CD4-positive, alpha-beta T cell treated with Interferon alpha-2 for 1 hour (primary cell): Measurements from ENCODE around the gene DAB2.

ENCODE experiments used
- DNase-seq, 2 donors: peaks; one replicate each; pipeline ENCODE4 v3.0.0-alpha.2; 2020 to 2022

The DAB2 gene

DNA sequence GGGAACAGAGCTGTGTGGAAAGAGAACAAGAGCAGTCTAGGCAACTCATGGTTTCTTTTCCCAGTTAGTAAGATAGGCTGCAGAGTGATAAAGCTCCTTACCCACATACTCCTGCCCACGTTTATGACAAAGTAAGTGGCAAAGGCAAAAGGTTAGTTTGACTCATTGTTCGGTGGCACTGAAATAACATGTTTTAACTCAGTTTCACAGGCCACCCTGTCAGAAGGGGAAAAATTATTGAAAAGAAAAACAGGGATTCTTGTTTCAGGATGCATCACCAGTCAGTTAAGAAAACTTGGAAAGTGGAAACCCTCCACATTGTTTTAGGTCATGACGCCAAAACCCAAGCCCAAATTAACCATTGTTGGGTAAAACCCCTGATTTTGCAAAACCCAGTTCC is 22.3 kb upstream of the DAB2 start:
- DNase-seq, result no peak

DNA sequence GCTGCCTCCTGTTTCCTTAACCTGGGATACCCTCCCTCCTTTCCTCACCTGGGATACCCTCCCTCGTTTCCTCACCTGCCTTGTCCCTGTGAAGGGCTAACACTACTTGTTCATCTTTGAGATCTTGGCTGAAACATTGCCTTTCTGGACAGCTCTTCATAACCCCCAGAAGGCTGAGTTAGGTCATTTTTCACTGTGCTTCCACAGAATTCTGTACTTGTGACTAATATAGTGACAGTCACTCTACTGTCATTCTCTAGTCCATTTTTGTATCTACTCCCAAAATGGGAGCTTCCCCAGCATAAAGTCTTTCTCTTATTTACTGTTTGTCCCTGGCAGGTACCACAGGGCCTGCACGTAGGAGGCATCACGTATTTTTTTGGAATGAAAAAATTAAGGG is 21.5 kb upstream of the DAB2 start:
- DNase-seq, result no peak

DNA sequence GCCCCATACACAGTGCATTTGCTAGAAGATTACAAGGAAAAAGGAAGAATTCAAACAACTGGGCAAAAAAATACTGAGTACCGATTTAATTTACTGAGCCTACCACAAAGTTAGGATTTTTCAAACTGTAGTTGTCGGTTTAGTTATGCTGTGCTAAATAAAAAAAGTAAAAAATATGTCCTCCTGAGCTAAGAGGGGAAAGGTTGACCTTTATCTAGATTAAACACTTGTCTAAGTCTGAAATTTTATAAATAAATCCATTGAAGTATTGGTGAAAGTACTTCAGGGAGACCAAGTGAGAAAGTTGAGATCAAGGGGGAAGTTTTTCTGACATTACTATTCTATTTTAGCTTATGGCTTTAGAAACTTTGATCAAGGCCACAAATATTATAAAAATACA is 19.1 kb upstream of the DAB2 start:
- no peak for DNase-seq

DNA sequence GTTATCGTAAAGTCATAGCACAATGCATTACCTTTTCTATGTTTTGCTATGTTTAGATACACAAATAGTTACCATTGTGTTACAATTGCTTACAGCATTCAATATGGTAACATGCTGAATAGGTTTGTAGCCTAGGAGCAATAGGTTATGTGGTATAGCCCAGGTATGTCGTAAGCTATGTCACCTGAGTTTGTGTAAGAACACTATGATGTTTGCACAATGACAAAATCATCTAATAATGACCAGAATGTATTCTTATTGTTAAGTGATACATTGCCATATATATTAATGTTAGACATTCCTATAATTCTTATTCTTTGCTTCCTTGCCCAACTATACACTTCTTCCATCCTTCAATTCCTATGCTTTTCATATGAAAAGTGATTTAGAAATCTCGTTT is 18.2 kb upstream of the DAB2 start:
- no peak for DNase-seq

DNA sequence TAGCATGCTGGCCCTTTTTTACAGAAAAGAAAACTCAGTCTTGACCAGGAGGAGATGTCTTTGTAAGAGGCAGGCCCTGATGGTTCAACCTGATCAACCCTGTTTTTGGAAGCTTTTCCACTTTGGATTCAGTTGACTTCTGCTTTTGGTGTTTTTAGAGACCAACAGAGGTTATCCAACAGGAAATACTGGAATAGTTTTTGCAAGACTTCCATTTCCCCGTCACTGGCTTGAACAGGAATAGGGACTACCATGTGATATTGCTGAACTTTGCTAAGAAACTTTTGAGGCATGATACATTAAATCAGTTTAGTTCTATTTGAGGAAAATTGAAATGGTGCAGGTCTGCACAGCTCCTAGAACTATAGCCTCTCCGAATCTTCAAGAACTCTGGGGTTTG is 17.1 kb upstream of the DAB2 start:
- DNase-seq, result no peak

DNA sequence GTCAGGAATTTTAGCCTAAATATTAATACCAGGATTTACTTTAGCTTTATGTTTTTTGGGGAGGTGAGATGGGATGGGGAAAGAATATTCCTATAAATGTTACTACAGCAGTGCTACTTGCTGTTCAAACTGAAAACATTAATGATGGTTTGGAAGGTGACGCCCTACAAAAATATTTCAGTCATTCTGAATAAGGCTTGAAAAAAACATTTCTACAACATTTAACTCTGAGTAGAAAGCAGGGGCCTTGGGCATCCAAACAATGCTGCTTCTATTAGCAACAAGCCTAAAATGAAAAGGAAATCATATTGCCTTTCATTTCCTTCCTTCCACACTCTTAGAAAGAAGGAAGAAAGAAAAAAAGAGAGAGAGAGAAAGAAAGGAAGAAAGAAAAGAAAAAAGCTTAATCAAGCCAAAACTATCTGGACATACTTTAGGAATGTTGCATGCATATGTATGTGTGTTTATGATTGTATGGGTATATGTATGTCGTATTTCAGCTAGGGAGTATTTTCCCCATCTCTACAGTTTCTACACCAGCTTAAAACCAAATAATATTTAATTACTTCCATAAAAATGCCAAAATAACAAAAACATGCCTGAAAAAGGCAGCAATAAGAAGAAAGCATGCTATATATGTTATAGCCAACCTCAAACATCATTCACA is 16.3 kb upstream of the DAB2 start:
- no peak for DNase-seq

DNA sequence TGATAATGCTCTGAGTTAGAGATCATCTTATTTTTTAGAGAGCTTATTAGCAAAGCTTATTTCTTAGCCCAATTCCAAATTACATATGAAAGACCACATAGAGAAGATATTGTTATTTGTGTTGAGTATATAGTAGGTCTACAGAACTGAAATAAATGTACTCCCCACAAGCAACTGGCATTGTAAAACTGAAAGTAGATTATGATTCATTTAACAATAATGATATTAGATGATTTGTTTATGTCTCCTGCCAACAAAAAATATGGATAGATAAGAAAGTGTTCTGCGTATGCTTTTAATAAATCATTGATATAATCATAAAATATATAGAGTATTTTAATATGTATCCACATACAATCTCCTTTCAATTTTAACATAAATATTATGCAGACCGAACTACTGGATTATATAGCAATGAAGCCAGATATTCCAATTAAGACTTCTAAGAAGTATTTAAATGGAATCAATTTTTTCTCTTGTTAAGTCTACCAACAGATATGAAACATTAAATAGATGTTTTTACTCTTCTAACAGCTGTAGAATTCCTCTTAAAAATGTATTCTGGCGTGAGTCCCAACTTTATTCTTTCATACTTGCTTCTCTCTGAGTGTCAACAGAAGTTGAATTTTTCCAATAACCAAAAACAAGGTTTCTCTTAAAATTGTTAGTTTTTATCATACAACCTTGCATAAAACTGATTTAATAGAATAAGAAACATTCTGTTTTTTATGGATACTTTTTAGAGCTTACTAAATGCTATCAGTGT is 15.6 kb upstream of the DAB2 start:
- no peak for DNase-seq

DNA sequence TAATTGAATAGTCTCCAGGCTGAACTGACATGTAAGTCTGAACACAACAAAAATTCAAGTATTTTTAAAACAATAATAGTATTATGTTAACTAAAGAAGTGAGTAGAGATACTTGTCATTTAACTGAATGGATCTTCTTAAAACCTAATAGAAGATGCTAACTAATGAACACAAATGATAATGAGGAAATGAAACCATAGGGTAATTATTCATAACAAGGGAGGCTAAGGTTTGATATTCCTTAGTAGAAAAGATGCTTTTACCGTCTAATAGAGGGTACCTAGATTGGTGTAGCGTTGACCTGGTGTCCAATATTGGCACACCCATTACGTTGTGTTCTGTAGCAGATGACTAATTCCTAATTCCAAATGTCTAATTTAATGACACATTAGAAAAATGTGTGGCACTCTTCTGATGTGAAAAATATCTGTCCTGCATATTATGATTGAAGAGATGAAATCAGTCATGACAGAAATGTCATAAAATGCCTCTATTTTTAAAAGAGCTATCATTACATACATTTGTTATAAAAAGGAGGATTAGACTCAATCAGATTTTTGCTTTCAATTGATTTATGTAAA is 14.9 kb upstream of the DAB2 start:
- DNase-seq, result no peak

DNA sequence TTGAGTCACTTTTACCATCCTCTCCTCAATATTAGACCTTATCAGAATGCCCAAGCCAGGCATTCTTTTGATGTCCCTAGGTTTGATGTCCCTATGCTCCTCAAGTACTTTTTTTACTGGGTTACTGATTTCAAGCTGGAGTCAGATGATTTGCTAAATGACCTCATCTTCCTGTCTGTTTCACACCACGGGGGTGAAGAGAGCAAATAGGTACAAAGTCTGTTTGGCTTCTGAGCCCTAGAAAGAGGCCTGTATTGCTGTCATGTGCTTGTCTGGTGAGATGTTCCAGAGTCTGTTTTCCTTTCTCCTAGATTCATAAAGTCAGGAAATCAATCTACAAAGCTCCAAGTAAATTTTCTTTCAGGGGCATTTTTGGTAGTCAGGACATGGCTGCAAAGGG is 12.7 kb upstream of the DAB2 start:
- DNase-seq, result no peak

DNA sequence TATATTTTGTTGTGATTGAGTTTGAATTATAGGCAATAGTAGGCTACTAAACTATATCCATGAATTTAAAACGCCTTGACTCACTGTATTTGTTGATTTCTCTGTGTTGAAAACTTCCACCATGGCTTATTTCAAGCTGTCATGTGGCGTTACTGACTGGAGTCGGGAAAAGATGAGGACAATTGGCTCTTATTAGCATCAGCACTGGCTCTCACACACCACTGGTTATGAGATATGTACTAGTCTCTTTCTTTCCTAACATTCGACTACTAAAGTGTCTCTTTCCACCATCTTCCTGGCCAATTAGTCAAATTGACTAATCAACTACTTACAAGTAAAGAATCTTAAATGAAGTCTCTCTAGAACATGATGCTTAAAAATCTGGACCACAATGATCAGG is 9.1 kb upstream of the DAB2 start:
- DNase-seq, result no peak

DNA sequence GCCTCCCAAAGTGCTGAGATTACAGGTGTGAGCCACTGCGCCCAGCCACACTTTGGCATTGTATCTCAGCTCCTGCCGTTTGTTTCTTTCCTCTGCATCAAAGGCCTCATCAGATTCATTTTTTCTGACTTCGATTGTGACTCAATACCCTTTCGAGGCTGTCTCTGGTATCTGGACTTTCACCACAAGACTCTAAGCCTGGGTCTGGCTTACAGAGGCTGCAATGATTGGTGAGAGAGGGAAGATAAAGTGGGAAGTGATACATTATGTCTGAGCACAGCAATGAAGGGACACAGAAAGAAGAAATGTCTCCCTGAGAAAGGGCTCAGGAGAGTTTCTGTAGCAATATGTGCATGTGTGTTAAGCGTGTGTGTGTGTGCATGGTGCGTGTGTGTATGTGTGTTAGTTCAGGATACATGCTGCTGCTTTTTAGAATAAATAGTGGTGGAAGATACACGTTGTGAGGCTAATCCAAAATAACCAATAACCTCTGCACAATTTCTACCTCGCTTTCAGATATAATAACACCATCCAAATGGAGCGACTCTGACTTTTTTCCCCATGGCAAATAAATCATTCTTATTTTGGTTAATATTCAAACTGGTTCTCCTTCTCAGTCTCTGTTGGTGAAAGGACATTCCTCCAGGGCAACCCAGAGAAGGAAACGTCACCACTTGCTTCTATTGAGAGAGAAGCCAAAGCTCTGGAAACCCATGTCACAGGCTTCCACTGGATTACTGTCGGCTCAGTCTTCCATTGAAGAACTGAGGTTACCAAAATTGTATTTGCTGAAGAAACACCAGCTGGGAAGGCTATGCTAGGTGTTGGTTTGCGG is 8.1 kb upstream of the DAB2 start:
- DNase-seq, result no peak

DNA sequence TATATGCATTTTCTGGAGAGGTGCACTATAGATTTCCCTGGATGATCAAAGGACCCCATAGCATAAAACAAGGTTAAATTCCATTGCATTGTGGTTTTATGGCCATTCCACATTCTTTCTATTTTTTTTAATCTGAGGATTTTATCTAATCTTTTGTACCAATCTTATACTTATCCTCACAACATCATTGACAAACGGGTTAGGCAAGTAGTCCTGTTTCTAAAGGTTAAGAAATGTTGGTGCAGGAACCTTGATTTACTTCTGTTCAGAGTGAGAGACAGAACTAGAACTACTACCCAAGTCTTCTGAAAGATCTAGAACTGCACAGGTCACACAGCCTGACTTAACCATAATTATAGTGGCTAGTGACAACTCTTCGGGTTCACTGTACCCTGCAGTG is 5.7 kb upstream of the DAB2 start:
- DNase-seq, result no peak

DNA sequence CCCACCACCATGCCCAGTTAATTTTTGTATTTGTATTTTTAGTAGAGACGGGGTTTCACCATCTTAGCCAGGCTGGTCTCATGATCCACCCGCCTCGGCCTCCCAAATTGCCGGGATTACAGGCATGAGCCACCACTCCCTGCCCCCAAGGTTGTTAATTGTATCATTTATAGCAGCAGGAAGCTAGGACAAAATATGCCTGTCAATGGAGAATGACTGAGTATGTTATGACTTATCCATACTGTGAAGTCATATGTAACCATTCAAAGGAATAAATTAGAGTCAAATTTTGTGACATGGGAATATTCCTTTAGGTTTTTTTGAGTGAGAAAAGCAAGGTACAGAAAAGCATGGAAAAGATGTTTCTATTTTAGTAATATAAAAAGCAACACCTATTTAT is 3.9 kb upstream of the DAB2 start:
- no peak for DNase-seq

DNA sequence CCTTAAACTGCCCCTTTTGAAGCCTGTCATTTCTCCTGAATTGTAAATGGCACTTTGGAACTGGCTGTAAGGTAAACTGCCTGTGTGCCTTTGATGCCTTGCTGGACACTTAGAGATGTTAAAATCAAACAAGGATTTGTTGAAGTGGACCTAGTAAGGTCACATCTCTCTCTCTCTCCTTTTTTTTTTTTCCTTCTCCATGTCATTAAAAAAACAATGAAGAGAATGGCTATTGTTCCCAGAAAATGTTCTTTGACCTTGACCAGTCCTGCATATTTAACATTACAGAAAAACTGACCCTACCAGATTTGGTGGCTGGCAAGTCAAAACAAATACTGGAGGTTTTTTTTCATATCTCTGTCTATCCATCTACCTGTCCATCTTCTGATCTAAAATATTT is 2.9 kb upstream of the DAB2 start:
- no peak for DNase-seq

DNA sequence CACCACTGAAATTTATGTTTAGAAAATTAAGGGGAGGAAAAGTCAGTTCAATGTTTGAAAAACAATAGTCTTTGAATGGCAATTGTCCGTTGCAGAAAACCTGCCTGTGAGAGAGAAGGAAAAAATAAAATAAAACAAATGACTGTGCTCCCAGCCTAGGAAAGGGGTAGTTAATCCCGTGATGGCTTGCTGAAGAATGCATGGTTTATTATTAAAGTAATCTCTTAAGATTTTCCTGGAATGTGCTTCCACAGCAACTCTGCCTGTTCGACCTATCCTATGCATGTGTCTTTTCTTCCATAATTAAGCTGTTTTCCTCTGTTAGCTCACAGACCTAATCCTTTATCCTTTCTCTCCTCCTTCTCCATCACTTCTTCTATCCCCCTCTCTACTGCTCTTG is 2.4 kb upstream of the DAB2 start:
- no peak for DNase-seq

DNA sequence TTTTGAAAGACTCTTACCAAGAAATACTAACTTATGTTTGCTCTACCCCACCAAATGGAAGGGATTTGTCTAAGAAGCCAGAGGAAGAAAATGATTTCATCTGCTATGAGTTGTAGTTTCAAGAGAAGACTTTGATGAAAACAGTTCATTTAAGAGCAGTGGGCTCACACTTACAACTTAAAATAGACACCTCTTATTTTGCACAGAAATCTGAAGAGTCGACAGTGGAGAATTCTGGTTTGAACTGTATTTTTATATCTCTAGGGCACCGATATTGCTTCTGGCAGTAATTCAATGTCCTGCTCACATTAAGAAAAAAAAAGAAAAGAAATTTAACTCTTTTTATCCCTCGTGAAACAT is 1.9 kb upstream of the DAB2 start:
- DNase-seq, result no peak

DNA sequence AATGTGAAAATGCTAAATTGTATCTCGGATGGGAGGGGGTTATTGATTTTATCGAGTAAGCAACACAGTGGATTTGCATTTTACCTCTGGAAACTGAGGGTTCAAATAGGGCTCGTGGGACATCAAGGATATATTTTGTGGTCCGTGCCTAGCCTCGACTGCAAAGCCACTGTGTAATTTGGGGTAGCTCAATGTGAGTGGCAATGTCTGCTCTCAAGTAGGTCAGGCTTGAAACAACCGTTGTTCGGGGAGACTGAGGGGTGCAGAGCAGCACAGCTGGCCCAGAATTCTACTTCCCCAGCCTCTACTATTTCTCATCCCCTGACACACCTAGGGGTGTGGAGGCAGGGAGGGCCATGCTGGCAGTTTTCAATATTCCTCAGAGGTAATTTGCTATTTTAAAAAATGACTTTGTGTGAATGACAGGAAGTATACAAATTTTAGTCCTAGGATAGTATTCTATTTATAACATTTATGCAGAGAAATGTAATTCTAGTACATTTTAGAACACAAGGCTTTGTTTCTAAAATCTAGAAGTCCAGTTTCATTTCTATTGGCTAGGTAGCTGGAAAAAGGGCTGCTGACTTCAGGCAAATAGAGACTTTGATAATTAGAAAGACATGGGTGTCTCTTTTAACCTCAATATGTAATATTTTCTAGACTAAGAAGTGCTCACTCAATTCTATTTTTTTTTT is 1.4 kb upstream of the DAB2 start:
- no peak for DNase-seq

DNA sequence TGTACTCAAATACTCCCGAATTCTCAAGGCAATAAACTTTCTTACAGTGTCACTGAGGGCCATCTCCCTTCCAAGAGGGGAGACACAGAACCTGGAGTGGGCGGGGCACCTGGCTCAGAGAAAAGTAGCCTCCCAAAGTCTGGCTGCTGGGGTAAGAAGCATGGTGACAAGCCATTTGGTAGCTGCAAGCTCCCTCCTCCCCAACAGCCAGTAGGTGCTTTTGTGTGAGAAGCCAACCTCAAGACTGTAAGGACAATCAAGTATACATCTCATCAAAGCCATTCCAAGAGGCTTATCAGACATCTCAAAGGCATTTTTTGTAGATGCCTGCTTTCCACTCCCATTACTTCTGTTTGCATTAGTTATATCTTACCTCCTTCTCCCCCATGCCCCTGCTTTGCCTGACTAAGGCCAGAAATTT is 1.4 kb downstream of the DAB2 start:
- DNase-seq, result no peak

DNA sequence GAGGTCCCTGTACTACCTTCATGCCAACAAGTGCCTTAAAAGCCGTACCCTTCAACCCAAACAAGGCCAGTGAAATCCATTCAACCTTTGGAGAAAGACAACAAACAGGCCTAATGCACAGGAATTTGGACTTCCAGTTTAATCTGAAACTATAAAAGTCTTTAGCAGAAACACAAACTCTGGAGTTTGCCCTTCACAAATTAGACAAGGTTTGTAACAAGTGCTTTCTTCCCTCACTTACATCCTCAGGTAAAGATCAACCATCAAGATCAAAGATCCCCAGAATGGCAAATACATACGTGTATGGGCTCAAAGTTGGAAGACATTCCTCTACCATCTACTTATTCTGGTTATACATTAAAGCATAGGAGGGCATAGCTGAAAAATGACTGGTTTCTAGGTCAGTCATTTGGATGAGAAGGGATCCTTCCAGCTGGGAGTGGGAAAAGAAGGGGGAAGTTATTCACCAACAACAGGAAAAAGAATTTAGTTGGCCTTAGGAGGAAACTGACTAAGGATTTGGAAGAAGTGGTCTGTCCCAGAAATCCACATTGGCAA is 2.0 kb downstream of the DAB2 start:
- DNase-seq, result no peak

DNA sequence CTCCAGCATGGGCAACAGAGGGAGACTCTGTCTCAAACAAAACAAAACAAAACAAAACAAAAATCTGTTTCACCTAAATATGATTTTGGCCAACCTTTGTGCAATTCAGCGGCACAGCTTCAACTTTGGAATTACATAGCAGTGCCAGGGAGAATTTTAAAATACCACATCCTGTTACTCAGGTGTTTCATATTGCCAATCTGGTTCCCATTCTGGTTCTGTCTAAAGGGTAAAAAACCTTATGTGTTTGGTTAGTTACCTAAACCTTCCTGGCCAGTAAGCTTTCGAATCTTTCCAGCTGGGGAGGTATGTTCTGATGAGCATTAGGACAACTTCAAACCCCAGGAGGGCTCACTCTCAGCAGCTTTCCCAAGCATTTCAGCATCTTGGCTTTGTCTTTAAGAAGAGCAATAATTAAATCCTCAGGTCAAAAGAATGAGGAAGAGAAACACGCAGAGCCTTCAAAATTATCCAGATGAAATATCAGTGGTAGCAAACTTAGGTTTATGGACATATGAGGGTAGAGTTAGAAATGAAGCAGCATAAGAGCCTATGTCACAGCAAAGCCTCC is 2.7 kb downstream of the DAB2 start:
- no peak for DNase-seq

DNA sequence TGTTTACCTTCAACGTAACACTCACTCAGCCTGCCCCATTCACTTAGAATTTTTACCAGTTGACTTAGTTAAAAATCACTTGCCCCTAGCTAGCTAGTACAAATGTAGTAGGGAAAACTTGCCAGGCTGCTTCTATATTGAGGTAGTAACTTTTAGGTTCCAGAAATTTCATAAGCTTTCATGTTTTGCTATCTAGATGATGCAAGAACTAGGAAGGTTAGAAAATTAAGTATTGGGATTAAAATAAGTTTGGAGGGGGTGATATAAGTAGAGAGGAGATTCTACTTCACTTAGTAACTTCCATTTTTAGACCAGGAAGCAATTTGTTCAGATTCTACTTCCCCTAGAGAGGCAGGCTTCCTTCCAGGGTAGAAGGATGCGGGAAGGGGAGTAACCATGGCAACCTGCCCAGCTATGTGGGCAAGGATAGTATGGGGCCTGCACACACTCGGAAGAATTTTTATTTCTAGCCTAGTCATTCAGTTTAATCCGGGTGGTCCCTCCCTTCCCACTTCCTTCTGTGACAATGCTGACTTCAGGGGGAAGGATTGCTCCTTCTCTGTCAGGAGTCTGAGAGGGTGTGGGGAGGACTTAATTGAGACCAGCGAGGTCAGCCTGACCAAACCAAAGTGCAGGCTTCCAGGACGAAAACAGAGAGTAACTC is 4.2 kb downstream of the DAB2 start:
- no peak for DNase-seq

DNA sequence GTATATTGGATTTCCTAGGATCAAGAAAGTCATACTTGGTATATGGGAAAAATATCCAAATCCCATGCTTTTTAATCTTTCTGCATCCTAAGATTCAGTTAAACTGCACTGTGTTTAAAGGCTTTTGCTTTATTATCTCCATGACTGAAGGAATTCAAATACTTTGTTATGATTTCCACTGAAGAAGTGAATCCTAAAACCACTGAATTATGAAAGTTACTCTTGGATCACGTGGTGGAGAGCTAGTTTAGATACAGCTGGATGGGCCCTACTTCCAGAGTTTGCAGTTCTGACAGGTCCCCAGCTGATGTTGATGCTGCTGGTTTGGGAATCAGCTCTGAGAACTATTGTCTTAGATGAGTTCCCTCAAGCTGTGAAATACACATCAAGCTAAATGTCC is 5.0 kb downstream of the DAB2 start:
- no peak for DNase-seq
